GM19467 (cell line): ENCODE results near the gene GOLGA6B.
A peak's percentile ranks its signal among the peaks of the same experiment; 100 is the strongest.
"Not testable (repeated sequence)": the region's sequence is repeated elsewhere in the genome, so short reads cannot be mapped to it uniquely, and the experiment has no call there.

Experiments
- ATAC-seq: cut with Tn5 transposase; IDR thresholded peaks from one replicate; pipeline ENCODE4 v1.9.1; 2021; ENCODE audit warnings: mild to moderate bottlenecking, moderate library complexity; ENCODE audit not compliant: unreplicated experiment

Gene GOLGA6B, protein sequence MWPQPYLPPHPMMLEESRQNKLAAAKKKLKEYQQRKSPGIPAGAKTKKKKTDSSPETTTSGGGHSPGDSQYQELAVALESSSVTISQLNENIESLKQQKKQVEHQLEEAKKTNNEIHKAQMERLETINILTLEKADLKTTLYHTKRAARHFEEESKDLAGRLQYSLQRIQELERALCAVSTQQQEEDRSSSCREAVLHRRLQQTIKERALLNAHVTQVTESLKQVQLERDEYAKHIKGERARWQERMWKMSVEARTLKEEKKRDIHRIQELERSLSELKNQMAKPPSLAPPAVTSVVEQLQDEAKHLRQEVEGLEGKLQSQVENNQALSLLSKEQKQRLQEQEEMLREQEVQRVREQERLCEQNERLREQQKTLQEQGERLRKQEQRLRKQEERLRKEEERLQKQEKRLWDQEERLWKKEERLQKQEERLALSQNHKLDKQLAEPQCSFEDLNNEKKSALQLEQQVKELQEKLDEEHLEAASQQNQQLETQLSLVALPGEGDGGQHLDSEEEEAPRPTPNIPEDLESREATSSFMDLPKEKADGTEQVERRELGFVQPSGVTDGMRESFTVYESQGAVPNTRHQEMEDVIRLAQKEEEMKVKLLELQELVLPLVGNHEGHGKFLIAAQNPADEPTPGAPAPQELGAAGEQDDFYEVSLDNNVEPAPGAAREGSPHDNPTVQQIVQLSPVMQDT

GRCh38 chr15:72654397-72654796 lies at the start of gene GOLGA6B:
GOLGA6B (plus strand) TSS chr15:72654697; CDS start chr15:72654738, 41 bp downstream.
- not testable (repeated sequence) for ATAC-seq

DNA sequence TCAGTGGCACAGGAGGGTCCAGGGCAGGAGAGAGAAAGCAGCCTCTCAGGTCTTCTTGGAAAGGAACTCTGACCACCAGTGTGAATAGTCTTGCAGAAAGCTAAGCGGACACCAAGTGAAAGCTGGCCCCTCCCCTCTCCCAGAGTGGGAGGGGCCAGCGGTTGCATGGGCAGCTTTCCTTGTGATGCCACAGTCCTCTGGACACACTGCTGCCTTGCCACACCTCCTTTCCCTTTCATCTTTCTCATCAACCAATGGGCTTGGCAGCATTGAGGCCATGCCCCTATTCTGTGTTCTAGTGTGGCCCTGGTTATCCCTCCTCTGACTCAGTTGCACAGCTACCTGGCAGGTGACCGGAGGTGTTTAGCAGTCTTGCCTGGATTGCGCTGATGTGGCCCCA lies 49.7 kb upstream of the GOLGA6B start:
- ATAC-seq: no peak

- ATAC-seq: not testable (repeated sequence)
These were observed 46.4 kb upstream of the GOLGA6B start for GRCh38 chr15:72608084-72608483.

DNA sequence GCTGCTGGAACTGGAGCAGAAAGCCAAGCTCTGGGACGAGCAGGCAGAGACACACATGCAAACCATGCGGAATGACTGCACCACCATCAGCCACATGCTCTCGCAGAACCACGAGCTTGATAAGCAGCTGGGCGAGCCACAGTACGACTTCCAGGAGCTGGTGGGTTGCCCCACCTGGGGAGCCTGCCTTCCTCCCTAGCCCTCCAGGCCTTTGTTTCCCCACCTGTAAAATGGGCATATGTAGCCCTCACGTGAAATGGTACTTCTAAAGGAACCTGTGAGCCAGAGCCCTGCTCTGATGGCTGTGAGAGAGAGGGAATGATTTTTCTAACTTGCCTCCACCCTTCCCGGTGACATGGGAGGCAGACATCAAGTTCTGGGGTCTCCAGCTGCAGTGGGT lies 44.6 kb upstream of the GOLGA6B start:
- no peak for ATAC-seq

DNA sequence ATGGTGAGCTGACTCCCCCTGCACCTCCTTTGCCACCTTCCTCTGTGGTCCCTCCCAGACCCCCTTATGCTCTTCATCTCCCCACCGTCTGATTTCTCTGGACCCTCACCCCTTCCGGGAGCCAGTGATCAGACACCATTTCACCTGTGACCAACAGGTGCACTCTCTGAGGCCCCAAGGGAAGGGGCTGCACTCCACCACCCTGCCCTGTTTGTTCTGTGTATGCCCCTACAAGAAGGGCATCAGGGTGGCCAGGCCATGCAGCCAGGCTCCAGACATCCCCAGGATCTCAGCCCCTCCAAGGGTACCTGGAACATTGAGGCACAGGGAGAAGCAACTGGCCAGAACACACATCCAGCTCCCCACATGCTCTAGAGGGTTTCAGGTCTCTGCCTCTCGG lies 42.2 kb upstream of the GOLGA6B start:
- not testable (repeated sequence) for ATAC-seq

DNA sequence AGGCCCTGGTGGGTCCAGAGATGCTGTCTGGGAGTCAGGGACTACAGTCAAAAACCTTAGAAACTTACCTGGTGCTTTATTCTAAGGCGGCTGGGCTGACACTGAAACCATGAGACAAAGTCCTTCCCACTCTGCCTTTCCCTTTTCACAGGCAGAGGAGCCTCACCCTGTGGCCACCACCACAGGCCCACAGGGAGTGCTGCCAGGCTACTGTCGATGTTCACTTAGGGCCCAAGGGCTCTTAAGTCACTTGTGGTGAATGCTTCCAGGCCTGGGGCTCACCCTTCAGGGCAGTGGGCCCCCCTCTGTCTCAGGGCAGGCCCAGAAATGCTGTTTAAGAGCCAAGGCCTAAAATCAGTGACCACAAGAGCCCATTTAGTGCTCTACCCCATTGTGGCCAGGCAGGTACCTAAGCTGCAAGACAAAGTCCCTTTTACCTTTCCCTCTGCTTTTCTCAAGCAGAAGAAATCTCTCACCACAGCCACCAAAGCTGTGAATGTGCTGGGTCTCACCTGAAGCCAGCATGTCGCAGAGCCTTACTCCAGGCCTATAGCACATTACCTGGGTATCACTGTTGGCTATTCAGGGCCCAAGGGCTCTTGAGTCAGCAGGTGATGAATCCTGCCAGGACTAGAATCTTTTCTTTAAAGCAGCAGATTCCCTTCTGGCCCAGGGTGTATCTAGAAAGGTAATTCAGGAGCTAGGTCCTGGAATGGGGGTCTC lies 39.5 kb upstream of the GOLGA6B start:
- no peak for ATAC-seq

- ATAC-seq: not testable (repeated sequence)
These were observed 38.8 kb upstream of the GOLGA6B start for GRCh38 chr15:72615533-72616233.

DNA sequence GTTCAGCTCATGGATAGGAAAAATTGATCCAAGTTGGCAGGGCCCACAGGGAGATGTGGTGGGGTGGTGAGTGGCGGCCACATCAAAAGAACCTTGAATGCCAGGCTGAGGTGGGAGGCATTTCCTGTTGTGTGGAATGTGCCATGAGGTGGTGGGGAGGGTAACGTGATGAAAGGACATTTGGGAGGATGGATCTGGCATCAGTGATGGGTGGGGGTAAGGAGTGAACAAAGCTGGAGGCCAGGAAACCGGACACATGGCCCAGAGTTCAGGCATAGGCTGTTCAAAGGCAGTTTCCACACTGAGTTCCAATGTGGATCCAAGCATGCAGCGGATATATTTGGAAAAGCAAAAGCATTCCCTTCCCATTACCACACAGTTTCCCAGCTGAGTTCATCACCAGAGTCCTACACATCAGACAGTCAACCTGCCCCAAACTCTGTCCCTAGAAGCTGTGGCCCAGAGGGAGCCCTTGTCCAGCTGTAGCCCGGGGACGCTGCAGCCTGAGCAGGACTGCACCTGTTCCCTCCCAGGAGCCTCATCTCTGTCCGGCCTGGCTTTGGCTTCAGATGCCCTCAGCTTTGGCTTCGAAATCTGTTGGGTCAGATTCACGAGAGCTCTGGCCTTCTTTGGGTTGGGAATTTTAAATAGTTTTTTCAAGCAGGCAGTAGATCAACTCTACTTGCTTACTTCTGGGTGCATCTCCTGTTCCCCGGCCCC lies 37.8 kb upstream of the GOLGA6B start:
- ATAC-seq: no peak

DNA sequence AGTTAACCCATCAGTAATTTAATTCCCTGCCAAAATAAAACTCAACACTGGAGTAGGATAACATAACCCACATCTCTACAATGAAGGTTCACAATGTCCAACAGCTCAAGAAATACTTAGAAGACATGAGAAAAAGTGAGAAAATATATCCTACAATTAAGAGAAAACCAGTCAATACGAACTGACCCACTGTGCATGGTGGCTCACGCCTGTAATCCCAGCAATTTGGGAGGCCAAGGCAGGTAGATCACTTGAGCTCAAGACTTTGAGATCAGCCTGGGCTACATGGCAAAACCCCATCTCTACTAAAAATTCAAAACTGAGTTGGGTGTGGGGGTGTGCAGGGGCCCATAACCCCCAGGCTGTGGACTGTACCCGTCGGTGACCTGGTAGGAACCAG lies 30.6 kb upstream of the GOLGA6B start:
- ATAC-seq: not testable (repeated sequence)

- ATAC-seq: not testable (repeated sequence)
These were observed 28.3 kb upstream of the GOLGA6B start for GRCh38 chr15:72626153-72626552.

DNA sequence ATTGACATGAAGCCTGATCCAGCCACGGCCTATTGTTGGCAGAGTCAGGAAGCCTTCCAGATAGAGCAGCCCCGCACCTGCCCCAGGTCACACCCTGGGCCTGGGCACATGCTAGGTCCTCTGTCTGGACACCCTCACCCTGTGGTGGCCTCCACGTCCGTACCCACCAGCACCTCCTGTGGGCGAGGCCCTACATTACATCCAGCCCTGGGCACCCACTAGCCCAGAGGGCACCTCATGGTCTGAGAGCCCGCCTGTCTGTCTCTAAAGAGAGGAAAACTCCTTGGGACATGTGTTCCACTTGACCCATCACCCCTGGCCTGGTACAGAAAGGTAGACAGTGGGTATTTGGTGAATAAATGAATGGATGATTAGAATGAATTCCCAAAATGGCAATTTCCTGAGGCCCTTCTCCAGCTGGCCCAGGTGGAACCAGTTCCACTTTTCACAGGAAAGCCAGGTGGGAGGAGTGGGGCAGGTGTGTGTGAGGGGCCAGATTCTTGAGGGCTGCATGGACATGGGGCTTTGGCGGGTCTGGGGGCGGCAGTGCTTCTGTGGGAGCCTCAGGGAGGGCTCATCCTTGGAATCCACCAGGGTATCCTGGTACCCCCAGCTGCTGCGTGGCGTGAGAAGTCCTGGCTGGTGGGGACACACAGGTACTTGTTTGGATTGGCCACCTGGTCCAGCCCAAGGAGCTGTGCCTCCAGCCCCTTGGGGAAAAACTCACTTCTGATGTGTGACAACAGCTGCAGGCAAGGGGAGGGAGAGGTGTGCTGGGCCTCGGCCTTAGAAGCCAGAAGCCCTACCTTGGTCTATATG lies 26.0 kb upstream of the GOLGA6B start:
- not testable (repeated sequence) for ATAC-seq

DNA sequence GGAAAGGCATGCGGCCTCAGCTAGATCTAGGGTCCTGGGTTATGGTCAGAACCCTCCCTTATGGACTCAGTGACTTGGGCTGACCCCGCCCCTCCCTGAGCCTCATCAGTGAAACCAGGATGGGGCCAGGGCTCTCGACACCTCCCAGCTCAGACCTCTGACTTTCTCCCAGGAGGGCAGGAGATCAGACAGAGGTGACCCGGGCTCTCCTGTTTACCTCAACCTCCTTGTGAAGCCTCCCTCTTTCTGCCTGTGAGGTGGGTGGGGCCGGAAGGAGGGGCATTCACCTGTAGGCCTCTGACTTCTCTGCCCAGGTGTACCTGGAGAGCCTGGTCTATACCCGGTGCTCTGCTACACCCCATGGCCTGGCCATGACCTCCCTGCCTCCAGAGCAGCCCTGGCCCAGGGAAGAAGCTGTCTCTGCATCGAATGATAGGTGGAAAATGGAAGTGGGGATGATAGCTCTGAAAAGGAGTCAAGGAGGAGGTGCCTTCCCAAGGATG lies 25.4 kb upstream of the GOLGA6B start:
- ATAC-seq: not testable (repeated sequence)

GRCh38 chr15:72636519-72637282 lies 17.8 kb upstream of the GOLGA6B start:
- peak; percentile 55 for ATAC-seq

- not testable (repeated sequence) for ATAC-seq
These were observed 14.6 kb upstream of the GOLGA6B start for GRCh38 chr15:72639759-72640483.

GRCh38 chr15:72642271-72642670 lies 12.2 kb upstream of the GOLGA6B start:
- not testable (repeated sequence) for ATAC-seq

GRCh38 chr15:72648631-72649253 lies 5.8 kb upstream of the GOLGA6B start:
- ATAC-seq: not testable (repeated sequence)

DNA sequence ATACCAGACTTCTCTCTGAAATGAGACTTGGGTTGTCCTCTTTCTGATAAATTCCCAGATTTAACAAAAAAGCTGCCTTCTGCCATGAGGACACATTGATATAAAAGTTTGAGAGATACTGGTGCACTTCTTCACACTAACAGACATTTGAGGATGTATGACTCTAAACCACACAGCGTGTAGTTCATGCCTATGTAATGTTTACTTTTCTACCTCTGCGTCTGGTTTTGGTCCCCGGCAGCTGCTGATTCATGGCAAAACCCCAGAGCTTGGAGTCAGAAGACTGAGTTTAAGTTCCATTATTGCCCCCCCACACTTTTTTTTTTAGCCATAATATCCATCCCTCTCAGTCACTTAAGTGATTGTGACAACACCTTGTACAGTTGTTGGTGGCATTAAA lies 1.5 kb downstream of the GOLGA6B start:
- ATAC-seq: not testable (repeated sequence)
